Left ventricle myocardium inferior (tissue), 1 donor: ENCODE results near the gene SIGLEC5. TPM values are rescaled to one million over a fixed set of nuclear protein-coding genes. Genes with fewer than 3 reads are reported as not detected.
A peak's percentile ranks its signal among the peaks of the same experiment; 100 is the strongest.
"Not testable (repeated sequence)": the region's sequence is repeated elsewhere in the genome, so short reads cannot be mapped to it uniquely, and the experiment has no call there.

Experiments
- DNase-seq: peaks from one replicate; pipeline ENCODE4 v3.0.0-alpha.2; 2020
- H3K27ac ChIP-seq: fragments of 200-600 bp; replicated peaks from 2 replicates; pipeline ENCODE4 v1.8.0; 2021
- H3K27me3 ChIP-seq: fragments of 200-600 bp; 2 replicates; pipeline ENCODE4 v1.8.0; 2021; ENCODE audit warnings: low read depth
- H3K36me3 ChIP-seq: fragments of 200-600 bp; 2 replicates; pipeline ENCODE4 v1.8.0; 2021
- H3K4me1 ChIP-seq: fragments of 200-600 bp; 2 replicates; pipeline ENCODE4 v1.8.0; 2021
- H3K4me3 ChIP-seq: fragments of 200-600 bp; 2 replicates; pipeline ENCODE4 v1.8.0; 2021; ENCODE audit warnings: mild to moderate bottlenecking, moderate library complexity
- H3K9me3 ChIP-seq: fragments of 200-600 bp; replicated peaks from 2 replicates; pipeline ENCODE4 v1.8.0; 2021
- CTCF ChIP-seq: fragments of 200-600 bp; IDR thresholded peaks from 2 replicates; pipeline ENCODE4 v1.8.0; 2021; ENCODE audit warnings: antibody characterized with exemption, mild to moderate bottlenecking, borderline replicate concordance
- intact Hi-C: fragments of 100-400 bp; cut with micrococcal nuclease; formaldehyde crosslinking; loops from one replicate; pipeline ENCODE4 v1.11.0; 2022
- long read RNA-seq: library from polyadenylated mRNA; unstranded; transcript quantifications from one replicate; pipeline ENCODE4 v2.0.0, GENCODE V29; 2021
- total RNA-seq: library from RNA; stranded (reverse); fragmentation: NEBNext Ultra II Directional; extraction: Animal tissue kit (Norgen Biotek cat#: 25700); gene quantifications from one replicate; pipeline ENCODE4 v1.2.1, GENCODE V29; 2021
- donor health status: DM: no; HTN: yes; CAD: no; lungs with severe emphysema.

Gene SIGLEC5
- not detected for total RNA-seq
- long read RNA-seq = 0 reads

GRCh38 chr19:51630315-51630714 lies at the start of gene SIGLEC5:
Gene SIGLEC5, minus strand, starts transcription at chr19:51630401. Its CDS starts 66 bp downstream, at chr19:51630335.
- intact Hi-C loops, DNase-seq, H3K4me3 ChIP-seq, H3K27ac ChIP-seq, H3K36me3 ChIP-seq, H3K9me3 ChIP-seq, H3K4me1 ChIP-seq: not testable (repeated sequence)
- peaks cover 30% of the 10 kb centered on the region for H3K27me3 ChIP-seq

- DNase-seq = no peak
- H3K4me1 ChIP-seq = no peaks in the 10 kb centered on the region
- no peaks in the 10 kb centered on the region for H3K9me3 ChIP-seq
- no peaks in the 10 kb centered on the region for H3K36me3 ChIP-seq
- no peak overlapping the region for H3K27ac ChIP-seq
- no peak for TF ChIP-seq CTCF
- no peak overlapping the region for H3K4me3 ChIP-seq
- intact Hi-C loops = no loop called here
- H3K27me3 ChIP-seq = peaks cover 11% of the 10 kb centered on the region
These were observed 46.4 kb upstream of the SIGLEC5 start for GRCh38 chr19:51676566-51677083.

- intact Hi-C loops, H3K36me3 ChIP-seq, H3K27ac ChIP-seq, H3K4me3 ChIP-seq, H3K9me3 ChIP-seq, DNase-seq, H3K4me1 ChIP-seq: not testable (repeated sequence)
- peak; percentile 57 for TF ChIP-seq CTCF
- peaks cover 11% of the 10 kb centered on the region for H3K27me3 ChIP-seq
These were observed 45.8 kb upstream of the SIGLEC5 start for GRCh38 chr19:51675911-51676565.

GRCh38 chr19:51668216-51668615 lies 38.0 kb upstream of the SIGLEC5 start:
- intact Hi-C loops = no loop called here
- Histone ChIP-seq H3K4me3 (no peak overlapping the region), H3K27ac (no peak overlapping the region), H3K4me1 (no peaks in the 10 kb centered on the region), H3K36me3 (no peaks in the 10 kb centered on the region), H3K9me3 (no peaks in the 10 kb centered on the region), H3K27me3 (peaks cover 40% of the 10 kb centered on the region)
- no peak for TF ChIP-seq CTCF
- no peak for DNase-seq

GRCh38 chr19:51664997-51665396 lies 34.8 kb upstream of the SIGLEC5 start:
- H3K27ac ChIP-seq = no peak overlapping the region
- H3K4me3 ChIP-seq = no peak overlapping the region
- no peak for DNase-seq
- H3K9me3 ChIP-seq = no peaks in the 10 kb centered on the region
- intact Hi-C loops = no loop called here
- peaks cover 55% of the 10 kb centered on the region for H3K27me3 ChIP-seq
- no peak for TF ChIP-seq CTCF
- H3K36me3 ChIP-seq = no peaks in the 10 kb centered on the region
- H3K4me1 ChIP-seq = no peaks in the 10 kb centered on the region

- Histone ChIP-seq H3K4me3 (no peak overlapping the region), H3K4me1 (no peaks in the 10 kb centered on the region), H3K36me3 (no peaks in the 10 kb centered on the region), H3K27ac (no peak overlapping the region), H3K27me3 (peaks cover 55% of the 10 kb centered on the region), H3K9me3 (no peaks in the 10 kb centered on the region)
- intact Hi-C loops = no loop called here
- no peak for DNase-seq
- no peak for TF ChIP-seq CTCF
These were observed 33.9 kb upstream of the SIGLEC5 start for GRCh38 chr19:51664131-51664530.
